Testis (tissue), 2 donors: ENCODE measurements around the gene ALOX15.

Experiments
- CTCF ChIP-seq, 3 experiments: fragments of 450-650 bp in 2 of 3; fragments of 200-600 bp in 1 of 3; sonication (generic) in 1 of 3; IDR thresholded peaks; one replicate each; pipeline ENCODE4 v1.5.1; 2016 to 2019; ENCODE audit warnings: antibody characterized with exemption in 3 of 3, mild to moderate bottlenecking in 2 of 3, moderate library complexity in 1 of 3
- POLR2A ChIP-seq: fragments of 450-650 bp; IDR thresholded peaks from one replicate; pipeline ENCODE4 v1.6.1; 2017; ENCODE audit warnings: antibody characterized with exemption, mild to moderate bottlenecking, moderate library complexity

GRCh38 chr17:4625181-4625617 lies 16.3 kb downstream of the ALOX15 start:
- TF ChIP-seq POLR2A (no peak), CTCF (IDR thresholded peaks at IDR 0.05) (no peak)
